HepG2 (cell line): ENCODE data around the gene TEC. TPM values are rescaled to one million over a fixed set of nuclear protein-coding genes. Genes with fewer than 3 reads are reported as not detected.

ENCODE experiments used
- ATAC-seq: fragments of 200-7000 bp; cut with Tn5 transposase; 3 replicates; pipeline ENCODE4 v1.9.1; 2020; ENCODE audit warnings: mild to moderate bottlenecking, moderate library complexity
- BruUV-seq: library from RNA; stranded (reverse); fragments of 400-500 nt; replicated peaks from 2 replicates; lab custom pipeline; 2021; lab: Mats Ljungman, UMichigan
- CTCF ChIA-PET: fragments of 300-600 bp; formaldehyde crosslinking; extraction: SDS; loops from one replicate; lab custom pipeline; 2021; ENCODE audit warnings: low total read pairs, inconsistent platforms, low intra/inter-chr PET ratio; lab: Yijun Ruan, JAX
- POLR2A ChIA-PET: fragments of 350-600 bp; sonication (Branson Sonifier 250); formaldehyde crosslinking; loops from one replicate; lab custom pipeline; 2020; ENCODE audit warnings: antibody characterized with exemption, inconsistent platforms; lab: Yijun Ruan, JAX
- DNase-seq: peaks from one replicate; pipeline ENCODE4 v3.0.0-alpha.2; 2015; ENCODE audit warnings: low spot score
- FAIRE-seq: peaks from 3 replicates; lab custom pipeline; 2011; peaks lifted over from hg19 to GRCh38; lab: Jason Lieb, UNC
- H2AFZ ChIP-seq: one replicate; pipeline ENCODE4 v1.6.1; 2011; ENCODE audit warnings: low read length, inconsistent platforms
- H3K27ac ChIP-seq: fragments of 300-600 bp; 3 replicates; pipeline ENCODE4 v1.8.0; 2011; ENCODE audit warnings: mixed run types, mild to moderate bottlenecking, mixed read lengths, low read length, inconsistent platforms; ENCODE audit not compliant: insufficient read depth; ENCODE audit errors: extremely low read length
- H3K27me3 ChIP-seq, 2 experiments: fragments of 200-600 bp in 1 of 2; 2 replicates in 1 of 2; 3 replicates in 1 of 2; pipeline versions ENCODE4 v1.6.0 to v1.8.0; 2011; ENCODE audit warnings: low read length in 2 of 2, mild to moderate bottlenecking in 2 of 2, moderate library complexity in 2 of 2, inconsistent platforms in 1 of 2; ENCODE audit not compliant: insufficient read depth in 2 of 2, control insufficient read depth in 1 of 2
- H3K36me3 ChIP-seq, 2 experiments: fragments of 200-600 bp in 1 of 2; replicated peaks in 1 of 2; 2 replicates in 1 of 2; 3 replicates in 1 of 2; pipeline versions ENCODE4 v1.5.1 to v1.8.0; 2011; ENCODE audit warnings: low read length in 2 of 2, inconsistent platforms in 1 of 2; ENCODE audit not compliant: insufficient read depth in 2 of 2, control insufficient read depth in 1 of 2
- H3K4me1 ChIP-seq: 2 replicates; pipeline ENCODE4 v1.5.1; 2012; ENCODE audit warnings: low read length, inconsistent platforms; ENCODE audit not compliant: insufficient read depth
- H3K4me2 ChIP-seq: 2 replicates; pipeline ENCODE4 v1.6.0; 2011; ENCODE audit warnings: low read depth, low read length, inconsistent platforms
- H3K4me3 ChIP-seq, 3 experiments: fragments of 200-600 bp in 1 of 3; sonication (generic), shearing (Covaris generic) in 1 of 3; replicated peaks in 1 of 3; 2 replicates each; pipeline ENCODE4 v1.5.1; 2011 to 2016; ENCODE audit warnings: low read length in 3 of 3, inconsistent platforms in 2 of 3, low read depth in 2 of 3, mild to moderate bottlenecking in 2 of 3, control low read depth in 1 of 3, mixed read lengths in 1 of 3; ENCODE audit not compliant: insufficient read depth in 1 of 3
- H3K79me2 ChIP-seq: one replicate; pipeline ENCODE4 v1.6.1; 2011; ENCODE audit warnings: low read length, inconsistent platforms; ENCODE audit not compliant: insufficient read depth
- H3K9ac ChIP-seq: 2 replicates; pipeline ENCODE4 v1.6.0; 2011; ENCODE audit warnings: mild to moderate bottlenecking, low read depth, low read length, inconsistent platforms; ENCODE audit not compliant: insufficient read depth
- H3K9me3 ChIP-seq: 2 replicates; pipeline ENCODE4 v1.5.1; 2012; ENCODE audit warnings: mild to moderate bottlenecking, low read length
- H4K20me1 ChIP-seq: 2 replicates; pipeline ENCODE4 v1.6.0; 2011; ENCODE audit warnings: inconsistent platforms, mild to moderate bottlenecking, low read length, moderate library complexity; ENCODE audit not compliant: insufficient read depth
- FOSL2 ChIP-seq: sonication (generic); formaldehyde crosslinking; IDR thresholded peaks from 2 replicates; pipeline ENCODE4 v1.4.0; 2020; ENCODE audit warnings: missing genetic modification reagents
- NFE2L2 ChIP-seq: fragments of 150-350 bp; IDR thresholded peaks from 2 replicates; pipeline ENCODE4 v1.6.1; 2014; ENCODE audit warnings: low read length
- PAX8 ChIP-seq: sonication (generic); formaldehyde crosslinking; IDR thresholded peaks from 2 replicates; pipeline ENCODE4 v1.8.0; 2022; ENCODE audit warnings: mild to moderate bottlenecking, missing genetic modification reagents, borderline replicate concordance
- SMAD9 ChIP-seq: sonication (generic); formaldehyde crosslinking; IDR thresholded peaks from 2 replicates; pipeline ENCODE4 v1.5.1; 2020; ENCODE audit warnings: mild to moderate bottlenecking, missing genetic modification reagents
- SMYD3 ChIP-seq: sonication (generic); formaldehyde crosslinking; IDR thresholded peaks from 2 replicates; pipeline ENCODE4 v1.8.1; 2023; ENCODE audit warnings: mild to moderate bottlenecking, missing genetic modification reagents
- SPEN ChIP-seq: sonication (generic); formaldehyde crosslinking; IDR thresholded peaks from 2 replicates; pipeline ENCODE4 v1.5.1; 2020; ENCODE audit warnings: low read depth, mild to moderate bottlenecking, missing genetic modification reagents
- ZHX1 ChIP-seq: sonication (generic); formaldehyde crosslinking; IDR thresholded peaks from 2 replicates; pipeline ENCODE4 v1.8.1; 2022; ENCODE audit warnings: low read depth, mild to moderate bottlenecking, missing genetic modification reagents
- ZNF83 ChIP-seq: sonication (generic); formaldehyde crosslinking; IDR thresholded peaks from 2 replicates; pipeline ENCODE4 v1.4.0; 2020; ENCODE audit warnings: missing genetic modification reagents, mild to moderate bottlenecking, borderline replicate concordance
- WGBS: methylation state at CpG from one replicate; pipeline ENCODE4 v1.1.6; 2017; ENCODE audit warnings: low lambda C conversion rate; 5-methylcytosine and 5-hydroxymethylcytosine counted together
- in situ Hi-C: cut with HindIII; loops from 2 replicates; pipeline ENCODE4 v1.10.0; 2017; ENCODE audit warnings: low pct_unique_long_range_greater_than_20kb; ENCODE audit not compliant: extremely low pct_ligation_motif_present
- intact Hi-C: fragments of 100-400 bp; cut with micrococcal nuclease; formaldehyde crosslinking; loops from one replicate; pipeline ENCODE4 v1.10.0; 2022; ENCODE audit not compliant: unreplicated experiment
- polyA plus RNA-seq, 8 experiments: library from polyadenylated mRNA; depleted of rRNA in 3 of 8; stranded (reverse) in 7 of 8; unstranded in 1 of 8; fragments of >200 nt; fragmentation: Illumina TruSeq in 4 of 8; extraction: Trizol in 4 of 8; gene quantifications; 2 replicates each; pipeline versions ENCODE4 v1.2.1 to v1.2.3, GENCODE V29; 2011 to 2016; ENCODE audit warnings: low read depth in 4 of 8, missing spikeins in 1 of 8, mixed read lengths in 1 of 8; ENCODE audit not compliant: insufficient read depth in 1 of 8
- total RNA-seq, 5 experiments: library from RNA; depleted of rRNA; stranded (reverse); fragments of >200 nt; fragmentation: Illumina TruSeq; extraction: Trizol; gene quantifications; 2 replicates each; pipeline ENCODE4 v1.2.3, GENCODE V29; 2016; ENCODE audit warnings: low read depth in 1 of 5
- TF ChIP-seq, protein P1 (sequence below): IDR thresholded peaks from 2 replicates; pipeline ENCODE4 v1.6.1; 2016; ENCODE audit warnings: mild to moderate bottlenecking, missing biosample characterization, missing genetic modification reagents

TEC gene
- total and polyA plus RNA-seq, 2 of the 13 experiments (the other 11 are each of a cell fraction or from before 2014, with no cell fraction given) = 0.05 to 0.20 TPM

DNA sequence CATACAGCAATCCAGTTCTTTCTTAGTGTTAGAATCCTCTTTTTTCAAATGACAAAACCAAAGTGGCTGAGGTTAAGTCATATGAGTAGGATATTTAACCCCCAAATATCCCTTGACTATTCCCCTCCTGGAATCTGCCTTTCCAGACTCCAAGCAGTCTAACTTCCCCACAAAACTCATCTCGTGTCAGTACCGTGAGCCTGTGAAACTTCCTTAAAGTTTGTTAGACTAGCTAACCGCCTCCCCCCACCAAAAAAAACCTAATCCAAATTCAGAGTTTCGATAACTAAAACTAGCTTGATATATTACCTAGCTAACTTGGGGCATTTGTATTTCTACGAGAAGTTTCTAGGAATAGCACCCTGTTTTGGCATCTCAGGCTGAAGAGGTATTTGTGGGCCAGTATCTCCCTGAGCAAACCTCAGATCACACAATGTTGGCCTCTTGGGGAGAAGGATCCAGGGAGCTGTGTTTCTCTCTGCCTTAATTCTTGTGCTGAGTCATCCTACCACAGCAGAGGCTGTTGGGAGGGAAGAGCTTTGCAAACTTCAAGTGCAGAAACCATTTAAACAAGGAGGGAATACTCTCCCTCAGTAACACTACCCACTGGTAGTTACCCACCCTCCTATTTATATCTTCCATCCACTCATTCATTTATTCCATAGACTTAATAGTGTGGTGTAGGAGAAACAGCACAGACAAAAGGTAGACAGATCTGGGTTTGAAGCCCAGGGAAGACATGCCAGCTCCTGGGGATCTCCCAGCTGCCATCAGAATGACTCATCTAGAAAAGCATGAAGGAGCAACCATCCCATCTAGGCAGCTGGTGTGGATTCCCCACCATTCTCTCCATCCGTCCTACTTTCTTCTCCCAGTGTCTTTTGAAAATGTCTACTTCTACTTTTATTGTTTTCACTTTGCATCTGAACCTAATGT lies 96.3 kb downstream of the TEC start:
- no peak overlapping the region for H3K27ac ChIP-seq
- H3K4me2 ChIP-seq = no peak overlapping the region
- FAIRE-seq (no peak), DNase-seq (no peak), ATAC-seq (no peak)
- H3K79me2 ChIP-seq = no peaks in the 10 kb centered on the region
- no peak overlapping the region for H3K9ac ChIP-seq
- H3K4me3 ChIP-seq = no peak overlapping the region
- H3K36me3 ChIP-seq = no peaks in the 10 kb centered on the region
- H4K20me1 ChIP-seq = no peaks in the 10 kb centered on the region
- no TSS peak for BruUV-seq
- in situ Hi-C loops = no loop called here
- H2AFZ ChIP-seq = no peak overlapping the region
- intact Hi-C loops = no loop called here
- no peaks in the 10 kb centered on the region for H3K4me1 ChIP-seq
- H3K27me3 ChIP-seq = no peaks in the 10 kb centered on the region
- ChIA-PET POLR2A (no interaction called here), CTCF (no interaction called here)
- WGBS = 70% methylated on average over 6 of the region's 6 CpGs
- TF ChIP-seq NFE2L2 (peak; percentile 20; the same call in 1 of the 2 replicates), ZHX1 (no peak), ZNF83 (CRISPR knock-in tag) (no peak), SMYD3 (CRISPR knock-in tag) (no peak), SMAD9 (CRISPR knock-in tag) (no peak), PAX8 (no peak), FOSL2 (peak; percentile 36; the same call in 1 of the 2 replicates), SPEN (CRISPR knock-in tag) (no peak)
- TF ChIP-seq, protein P1, sequence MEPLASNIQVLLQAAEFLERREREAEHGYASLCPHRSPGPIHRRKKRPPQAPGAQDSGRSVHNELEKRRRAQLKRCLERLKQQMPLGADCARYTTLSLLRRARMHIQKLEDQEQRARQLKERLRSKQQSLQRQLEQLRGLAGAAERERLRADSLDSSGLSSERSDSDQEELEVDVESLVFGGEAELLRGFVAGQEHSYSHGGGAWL (CRISPR knock-in tag) = no peak
- no peaks in the 10 kb centered on the region for H3K9me3 ChIP-seq
